ENCODE data around the gene GPANK1. TPM values are rescaled to one million over a fixed set of nuclear protein-coding genes. Genes with fewer than 3 reads are reported as not detected.

GPANK1 gene
- total RNA-seq, 1 experiment from 2014 or later, result 26.8 TPM

GRCh38 chr6:31708224-31708623, 43.4 kb upstream of the GPANK1 start:
- no peak overlapping the region for H3T11ph ChIP-seq (ENCODE audit: low read length)
- Mint-ChIP-seq H3K27me3 (ENCODE audit: low read depth) (peaks cover 9% of the 10 kb centered on the region), H3K9me3 (no peaks in the 10 kb centered on the region), H3K4me1 (peaks cover 18 to 23% of the 10 kb centered on the region in 2 experiments), H3K4me3 (no peak overlapping the region), H3K36me3 (ENCODE audit: insufficient read depth in 1 of 3, low read depth in 3 of 3) (no peaks in the 10 kb centered on the region), H3K27ac (no peak overlapping the region)
- no peak overlapping the region for H3K14ac ChIP-seq (ENCODE audit: insufficient read depth, low read length)
- H3K4me2 ChIP-seq (ENCODE audit: insufficient read depth, insufficient read length, low read length), result no peak overlapping the region
- no peak overlapping the region for H3K27ac ChIP-seq (ENCODE audit: insufficient read length, low read depth, low read length)
- TF ChIP-seq, protein P1, sequence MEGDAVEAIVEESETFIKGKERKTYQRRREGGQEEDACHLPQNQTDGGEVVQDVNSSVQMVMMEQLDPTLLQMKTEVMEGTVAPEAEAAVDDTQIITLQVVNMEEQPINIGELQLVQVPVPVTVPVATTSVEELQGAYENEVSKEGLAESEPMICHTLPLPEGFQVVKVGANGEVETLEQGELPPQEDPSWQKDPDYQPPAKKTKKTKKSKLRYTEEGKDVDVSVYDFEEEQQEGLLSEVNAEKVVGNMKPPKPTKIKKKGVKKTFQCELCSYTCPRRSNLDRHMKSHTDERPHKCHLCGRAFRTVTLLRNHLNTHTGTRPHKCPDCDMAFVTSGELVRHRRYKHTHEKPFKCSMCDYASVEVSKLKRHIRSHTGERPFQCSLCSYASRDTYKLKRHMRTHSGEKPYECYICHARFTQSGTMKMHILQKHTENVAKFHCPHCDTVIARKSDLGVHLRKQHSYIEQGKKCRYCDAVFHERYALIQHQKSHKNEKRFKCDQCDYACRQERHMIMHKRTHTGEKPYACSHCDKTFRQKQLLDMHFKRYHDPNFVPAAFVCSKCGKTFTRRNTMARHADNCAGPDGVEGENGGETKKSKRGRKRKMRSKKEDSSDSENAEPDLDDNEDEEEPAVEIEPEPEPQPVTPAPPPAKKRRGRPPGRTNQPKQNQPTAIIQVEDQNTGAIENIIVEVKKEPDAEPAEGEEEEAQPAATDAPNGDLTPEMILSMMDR (conservative IDR thresholded peaks at IDR 0.05), result no peak
- no peaks in the 10 kb centered on the region for H4K20me1 ChIP-seq (ENCODE audit: control insufficient read depth, insufficient read depth, insufficient read length)
- H3K9ac ChIP-seq (ENCODE audit: extremely low read depth, insufficient read length, low read length), result no peak overlapping the region
- WGBS (ENCODE audit: extremely low coverage, insufficient read length, low lambda C conversion rate), result no CpG with 5 or more reads among the region's 3 CpGs
- no peaks in the 10 kb centered on the region for H3K9me3 ChIP-seq (ENCODE audit: control insufficient read depth, low read depth, low read length)
- DNase-seq, result no peak
- H2BK12ac ChIP-seq (ENCODE audit: insufficient read length, low read depth, low read length), result no peak overlapping the region
- H3K79me1 ChIP-seq (ENCODE audit: insufficient read depth, low read depth, low read length, poor library complexity, severe bottlenecking), result no peaks in the 10 kb centered on the region
- H3K23me2 ChIP-seq (ENCODE audit: insufficient read length, low read depth, low read length, poor library complexity, severe bottlenecking), result no peaks in the 10 kb centered on the region
- no peak overlapping the region for H3K18ac ChIP-seq (ENCODE audit: insufficient read length, low read depth, low read length)
- H4K8ac ChIP-seq (replicated peaks; ENCODE audit: insufficient read length, low read depth, low read length), result no peak overlapping the region
- H2BK120ac ChIP-seq (ENCODE audit: low read depth, low read length, poor library complexity, severe bottlenecking), result no peak overlapping the region
- no peak overlapping the region for H3K23ac ChIP-seq (ENCODE audit: insufficient read length, low read depth, low read length)
- no peak overlapping the region for H2AFZ ChIP-seq (ENCODE audit: low read length)
- H4K5ac ChIP-seq (ENCODE audit: insufficient read length, low read depth, low read length), result no peak overlapping the region
- H3K27me3 ChIP-seq (ENCODE audit: insufficient read depth, low read length), result no peaks in the 10 kb centered on the region
- H3K56ac ChIP-seq (ENCODE audit: insufficient read length, low read depth, low read length), result no peak overlapping the region
- no peak overlapping the region for H2AK5ac ChIP-seq (ENCODE audit: insufficient read length, low read length)
- H2BK20ac ChIP-seq (ENCODE audit: low read depth, low read length, poor library complexity, severe bottlenecking), result no peak overlapping the region
- no peaks in the 10 kb centered on the region; the same call in 1 of the 2 replicates for H3K4me1 ChIP-seq (ENCODE audit: insufficient read depth, low read length)
- no peak overlapping the region for H2BK5ac ChIP-seq (ENCODE audit: insufficient read length, low read length)
- H4K91ac ChIP-seq (ENCODE audit: insufficient read length, low read depth, low read length), result no peak overlapping the region
- no peak overlapping the region for H3K4ac ChIP-seq (ENCODE audit: low read depth, low read length)
- no peaks in the 10 kb centered on the region for H3K79me2 ChIP-seq (ENCODE audit: insufficient read depth, low read length)
- H2BK15ac ChIP-seq (ENCODE audit: low read depth, low read length), result no peak overlapping the region
